HEK293 (cell line): ENCODE results near the gene ZNF224.

ENCODE experiments used
- CTCF ChIA-PET: fragments of 350-600 bp; formaldehyde crosslinking; extraction: SDS; loops from one replicate; lab custom pipeline; 2021; ENCODE audit warnings: antibody characterized with exemption; lab: Yijun Ruan, JAX
- POLR2A ChIA-PET: fragments of 300-600 bp; formaldehyde crosslinking; extraction: SDS; loops from one replicate; lab custom pipeline; 2020; ENCODE audit warnings: antibody characterized with exemption, inconsistent platforms; lab: Yijun Ruan, JAX
- H3K27ac ChIP-seq: fragments of 200-500 bp; sonication (Bioruptor generic); 2 replicates; pipeline ENCODE4 v1.5.1; 2014; ENCODE audit warnings: low read depth, low read length, control low read depth, inconsistent platforms; ENCODE audit errors: extremely low read depth
- H3K36me3 ChIP-seq, 2 experiments: fragments of 200-500 bp in 1 of 2; sonication (Bioruptor generic) in 1 of 2; 1 replicate in 1 of 2; 2 replicates in 1 of 2; pipeline ENCODE4 v1.5.1; 2014 to 2017; ENCODE audit warnings: inconsistent platforms in 2 of 2, low read length in 2 of 2; ENCODE audit not compliant: control insufficient read depth in 2 of 2, insufficient read depth in 1 of 2
- H3K4me1 ChIP-seq: fragments of 200-500 bp; sonication (Bioruptor generic); 2 replicates; pipeline ENCODE4 v1.5.1; 2014; ENCODE audit warnings: mild to moderate bottlenecking, low read length, inconsistent platforms; ENCODE audit not compliant: control insufficient read depth, insufficient read depth
- H3K4me3 ChIP-seq: 2 replicates; pipeline ENCODE4 v1.5.1; 2011; ENCODE audit warnings: low read depth, mild to moderate bottlenecking, control low read depth, low read length, moderate library complexity
- H3K9me3 ChIP-seq: fragments of 200-500 bp; sonication (Bioruptor generic); 2 replicates; pipeline ENCODE4 v1.5.1; 2014; ENCODE audit warnings: low read depth, low read length, inconsistent platforms; ENCODE audit not compliant: control insufficient read depth, insufficient read depth
- ATF2 ChIP-seq: fragments of 450-650 bp; formaldehyde crosslinking; IDR thresholded peaks from 2 replicates; pipeline ENCODE4 v1.5.1; 2016; ENCODE audit warnings: missing biosample characterization, missing genetic modification characterization, low read depth
- BCL11B ChIP-seq: fragments of 450-650 bp; formaldehyde crosslinking; IDR thresholded peaks from 2 replicates; pipeline ENCODE4 v1.5.1; 2016; ENCODE audit warnings: low read depth, missing biosample characterization, missing genetic modification characterization
- GFI1B ChIP-seq: fragments of 450-650 bp; formaldehyde crosslinking; IDR thresholded peaks from 2 replicates; pipeline ENCODE4 v1.5.1; 2016; ENCODE audit warnings: missing biosample characterization, missing genetic modification characterization
- MEIS1 ChIP-seq: sonication (generic); formaldehyde crosslinking; IDR thresholded peaks from 2 replicates; pipeline ENCODE4 v1.8.1; 2022; ENCODE audit warnings: missing genetic modification reagents, mild to moderate bottlenecking, borderline replicate concordance
- OSR2 ChIP-seq: fragments of 450-650 bp; formaldehyde crosslinking; IDR thresholded peaks from 2 replicates; pipeline ENCODE4 v1.5.1; 2016; ENCODE audit warnings: missing biosample characterization, missing genetic modification characterization
- SCRT1 ChIP-seq: fragments of 450-650 bp; formaldehyde crosslinking; IDR thresholded peaks from 2 replicates; pipeline ENCODE4 v1.5.1; 2016; ENCODE audit warnings: missing biosample characterization, missing genetic modification characterization, borderline replicate concordance
- SCRT2 ChIP-seq: fragments of 450-650 bp; formaldehyde crosslinking; IDR thresholded peaks from 2 replicates; pipeline ENCODE4 v1.5.1; 2016; ENCODE audit warnings: missing biosample characterization, missing genetic modification characterization
- SETDB1 ChIP-seq: IDR thresholded peaks from one replicate; pipeline ENCODE4 v1.6.1; 2017; ENCODE audit warnings: mild to moderate bottlenecking, low read length, moderate library complexity, mixed read lengths; ENCODE audit not compliant: insufficient read length
- SP2 ChIP-seq: fragments of 450-650 bp; formaldehyde crosslinking; IDR thresholded peaks from 2 replicates; pipeline ENCODE4 v1.5.1; 2016; ENCODE audit warnings: missing biosample characterization, missing genetic modification characterization
- ZNF140 ChIP-seq: fragments of 450-650 bp; formaldehyde crosslinking; IDR thresholded peaks from 2 replicates; pipeline ENCODE4 v1.5.1; 2016; ENCODE audit warnings: missing biosample characterization, missing genetic modification characterization
- ZNF146 ChIP-seq: fragments of 450-650 bp; formaldehyde crosslinking; IDR thresholded peaks from 2 replicates; pipeline ENCODE4 v1.5.1; 2016; ENCODE audit warnings: missing biosample characterization, missing genetic modification characterization
- ZNF148 ChIP-seq: fragments of 450-650 bp; formaldehyde crosslinking; IDR thresholded peaks from 2 replicates; pipeline ENCODE4 v1.5.0; 2017; ENCODE audit warnings: missing biosample characterization, missing genetic modification characterization, borderline replicate concordance
- ZNF223 ChIP-seq: fragments of 450-650 bp; formaldehyde crosslinking; IDR thresholded peaks from 2 replicates; pipeline ENCODE4 v1.5.1; 2016; ENCODE audit warnings: missing biosample characterization, missing genetic modification characterization
- ZNF266 ChIP-seq: fragments of 450-650 bp; formaldehyde crosslinking; IDR thresholded peaks from 2 replicates; pipeline ENCODE4 v1.5.1; 2016; ENCODE audit warnings: missing biosample characterization, missing genetic modification characterization, low read depth
- ZNF311 ChIP-seq: fragments of 450-650 bp; formaldehyde crosslinking; IDR thresholded peaks from 2 replicates; pipeline ENCODE4 v1.5.1; 2017; ENCODE audit warnings: missing biosample characterization, missing genetic modification characterization, borderline replicate concordance
- ZNF335 ChIP-seq: fragments of 450-650 bp; formaldehyde crosslinking; conservative IDR thresholded peaks from 2 replicates; pipeline ENCODE4 v1.5.1; 2016; ENCODE audit warnings: missing biosample characterization, missing genetic modification characterization
- ZNF398 ChIP-seq: fragments of 450-650 bp; formaldehyde crosslinking; IDR thresholded peaks from 2 replicates; pipeline ENCODE4 v1.5.1; 2017; ENCODE audit warnings: missing biosample characterization, missing genetic modification characterization
- ZNF571 ChIP-seq: fragments of 450-650 bp; formaldehyde crosslinking; IDR thresholded peaks from 2 replicates; pipeline ENCODE4 v1.5.0; 2017; ENCODE audit warnings: missing biosample characterization, missing genetic modification characterization
- ZNF610 ChIP-seq: fragments of 450-650 bp; formaldehyde crosslinking; IDR thresholded peaks from 2 replicates; pipeline ENCODE4 v1.5.1; 2016; ENCODE audit warnings: missing biosample characterization, missing genetic modification characterization, borderline replicate concordance
- ZNF624 ChIP-seq: fragments of 450-650 bp; formaldehyde crosslinking; IDR thresholded peaks from 2 replicates; pipeline ENCODE4 v1.5.1; 2017; ENCODE audit warnings: missing biosample characterization, missing genetic modification characterization
- ZNF664 ChIP-seq: fragments of 450-650 bp; formaldehyde crosslinking; IDR thresholded peaks from 2 replicates; pipeline ENCODE4 v1.5.1; 2016; ENCODE audit warnings: missing biosample characterization, missing genetic modification characterization
- ZNF670 ChIP-seq: fragments of 450-650 bp; formaldehyde crosslinking; IDR thresholded peaks from 2 replicates; pipeline ENCODE4 v1.5.1; 2016; ENCODE audit warnings: missing biosample characterization, missing genetic modification characterization, low read depth
- ZSCAN23 ChIP-seq: fragments of 450-650 bp; formaldehyde crosslinking; IDR thresholded peaks from 2 replicates; pipeline ENCODE4 v1.5.1; 2016; ENCODE audit warnings: missing biosample characterization, missing genetic modification characterization
- ZSCAN30 ChIP-seq: fragments of 450-650 bp; IDR thresholded peaks from 2 replicates; pipeline ENCODE4 v1.5.1; 2018; ENCODE audit warnings: missing biosample characterization, mild to moderate bottlenecking, missing genetic modification characterization, moderate library complexity

Gene ZNF224

GRCh38 chr19:44066305-44066704, 27.9 kb upstream of the ZNF224 start (continued):
- TF ChIP-seq SETDB1 (peak; percentile 90), GFI1B (no peak), ZSCAN30 (tag by site-specific recombination) (no peak), ATF2 (tag by site-specific recombination) (no peak)

- Histone ChIP-seq H3K9me3 (peaks cover 37% of the 10 kb centered on the region), H3K4me1 (peaks cover 13% of the 10 kb centered on the region), H3K27ac (no peak overlapping the region), H3K4me3 (no peak overlapping the region), H3K36me3 (peaks cover 30 to 61% of the 10 kb centered on the region in 2 experiments)
- TF ChIP-seq ZNF223 (tag by site-specific recombination) (no peak), OSR2 (tag by site-specific recombination) (no peak), ATF2 (tag by site-specific recombination) (no peak), ZNF148 (tag by site-specific recombination) (no peak), MEIS1 (no peak), SCRT1 (0 out of 2 replicates have a peak, but pooled peaks have one; percentile 62), ZNF335 (no peak), ZNF571 (tag by site-specific recombination) (no peak), ZNF140 (no peak), ZNF670 (no peak), ZNF311 (tag by site-specific recombination) (no peak), SCRT2 (peak; percentile 92), ZNF664 (tag by site-specific recombination) (no peak), ZNF398 (tag by site-specific recombination) (no peak), ZNF146 (tag by site-specific recombination) (peak; percentile 80), ZNF266 (tag by site-specific recombination) (no peak), SP2 (no peak), ZNF624 (no peak), ZNF610 (no peak), ZSCAN23 (tag by site-specific recombination) (no peak), BCL11B (tag by site-specific recombination) (no peak)
- POLR2A ChIA-PET, result no interaction called here
- CTCF ChIA-PET, result interaction anchor here (1.6 kb wide), 2 partner anchors 19 to 190 kb away, joined by 3 read pairs; no protein-coding TSS in a partner anchor
These were observed 24.7 kb upstream of the ZNF224 start for GRCh38 chr19:44069415-44069814.
